GM21723 (cell line): ENCODE measurements around the gene TECPR1.

Experiments used
- ATAC-seq: cut with Tn5 transposase; IDR thresholded peaks from one replicate; pipeline ENCODE4 v1.9.1; 2021; ENCODE audit warnings: mild to moderate bottlenecking, moderate library complexity; ENCODE audit not compliant: unreplicated experiment

TECPR1 gene

DNA sequence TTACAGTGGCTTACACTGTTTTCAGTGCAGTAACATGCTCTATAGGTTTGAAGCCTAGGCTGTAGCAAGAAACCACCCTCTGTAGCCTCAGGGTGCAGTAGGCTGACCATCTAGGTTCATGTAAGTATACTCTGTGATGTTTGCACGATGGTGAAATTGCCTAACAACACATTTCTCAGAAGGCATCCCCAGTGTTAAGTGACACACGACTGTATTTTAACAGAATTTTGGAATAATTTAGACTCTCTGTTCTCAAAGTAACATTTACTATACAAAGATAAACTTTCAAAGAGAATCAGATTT, 85.4 kb downstream of the TECPR1 start:
- ATAC-seq, result no peak

DNA sequence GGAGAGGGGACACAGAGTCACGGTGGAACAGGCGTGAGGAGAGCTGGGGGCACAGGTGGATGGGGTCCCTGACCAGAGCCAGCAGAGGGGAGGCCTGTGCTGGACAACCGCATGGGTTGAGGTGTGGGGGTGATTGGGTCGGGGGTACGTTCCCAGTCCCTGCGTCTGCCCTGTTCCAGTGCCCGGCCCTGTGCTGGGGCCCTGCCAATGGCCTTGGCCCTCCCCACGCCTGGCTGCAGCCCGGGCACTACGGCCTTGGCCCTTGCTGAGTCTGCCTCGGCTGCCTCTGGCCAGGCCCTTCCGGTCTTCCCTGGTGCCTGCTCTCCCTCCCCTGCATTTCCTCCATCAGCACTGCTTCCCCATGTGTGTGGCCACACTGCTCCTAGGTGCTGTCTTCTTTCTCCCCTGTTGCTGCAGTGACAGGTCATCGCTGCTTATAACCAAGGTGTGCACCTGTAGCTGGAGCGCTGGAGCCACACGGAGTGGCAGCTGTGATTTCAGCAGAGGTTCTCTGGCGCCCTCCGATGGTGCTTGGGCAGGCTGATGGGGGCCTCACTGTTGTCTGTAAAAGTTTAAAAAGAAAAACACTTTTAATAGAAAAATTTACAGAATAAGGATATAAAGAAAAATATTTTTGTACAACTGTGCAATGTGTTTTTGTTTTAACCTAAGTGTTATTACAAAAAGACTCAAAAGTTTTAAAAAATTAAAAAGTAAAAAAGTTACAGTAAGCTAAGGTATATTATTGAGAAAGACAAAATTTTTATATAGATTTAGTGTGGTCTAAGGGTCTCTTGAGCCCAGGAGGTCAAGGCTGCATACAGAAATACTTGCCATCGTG, 86.0 kb downstream of the TECPR1 start:
- peak; percentile 59 for ATAC-seq
